Astrocyte of the cerebellum (primary cell): ENCODE results near the gene MFAP1.
A peak's percentile ranks its signal among the peaks of the same experiment; 100 is the strongest.

ENCODE experiments used
- DNase-seq: peaks from one replicate; pipeline ENCODE4 v3.0.0-alpha.2; 2011; ENCODE audit warnings: low read depth
- H3K4me3 ChIP-seq: 2 replicates; pipeline ENCODE4 v1.5.1; 2011; ENCODE audit warnings: mild to moderate bottlenecking, low read depth, low read length, moderate library complexity
- in situ Hi-C: cut with HindIII; loops from 2 replicates; pipeline ENCODE4 v1.10.0; 2017; ENCODE audit warnings: low sequenced_read_pairs
- TF ChIP-seq, protein P1 (sequence below): IDR thresholded peaks from 2 replicates; pipeline ENCODE4 v1.5.1; 2012; ENCODE audit warnings: low read length, low read depth, moderate library complexity, mild to moderate bottlenecking; ENCODE audit errors: missing control alignments

Gene MFAP1

GRCh38 chr15:43789409-43789808, 35.1 kb downstream of the MFAP1 start:
- in situ Hi-C loops = no loop called here
- TF ChIP-seq, protein P1, sequence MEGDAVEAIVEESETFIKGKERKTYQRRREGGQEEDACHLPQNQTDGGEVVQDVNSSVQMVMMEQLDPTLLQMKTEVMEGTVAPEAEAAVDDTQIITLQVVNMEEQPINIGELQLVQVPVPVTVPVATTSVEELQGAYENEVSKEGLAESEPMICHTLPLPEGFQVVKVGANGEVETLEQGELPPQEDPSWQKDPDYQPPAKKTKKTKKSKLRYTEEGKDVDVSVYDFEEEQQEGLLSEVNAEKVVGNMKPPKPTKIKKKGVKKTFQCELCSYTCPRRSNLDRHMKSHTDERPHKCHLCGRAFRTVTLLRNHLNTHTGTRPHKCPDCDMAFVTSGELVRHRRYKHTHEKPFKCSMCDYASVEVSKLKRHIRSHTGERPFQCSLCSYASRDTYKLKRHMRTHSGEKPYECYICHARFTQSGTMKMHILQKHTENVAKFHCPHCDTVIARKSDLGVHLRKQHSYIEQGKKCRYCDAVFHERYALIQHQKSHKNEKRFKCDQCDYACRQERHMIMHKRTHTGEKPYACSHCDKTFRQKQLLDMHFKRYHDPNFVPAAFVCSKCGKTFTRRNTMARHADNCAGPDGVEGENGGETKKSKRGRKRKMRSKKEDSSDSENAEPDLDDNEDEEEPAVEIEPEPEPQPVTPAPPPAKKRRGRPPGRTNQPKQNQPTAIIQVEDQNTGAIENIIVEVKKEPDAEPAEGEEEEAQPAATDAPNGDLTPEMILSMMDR = no peak

GRCh38 chr15:43779016-43779415, 45.5 kb downstream of the MFAP1 start:
- in situ Hi-C loops = no loop called here

More at GRCh38 chr15:43789409-43789808, 35.1 kb downstream of the MFAP1 start:
- no peak for DNase-seq
- no peak overlapping the region for H3K4me3 ChIP-seq

GRCh38 chr15:43777267-43777914, 47.1 kb downstream of the MFAP1 start:
- in situ Hi-C loops = no loop called here

More at GRCh38 chr15:43779016-43779415, 45.5 kb downstream of the MFAP1 start:
- H3K4me3 ChIP-seq = no peak overlapping the region
- TF ChIP-seq, protein P1 = no peak
- DNase-seq = no peak

GRCh38 chr15:43776718-43777266, 47.7 kb downstream of the MFAP1 start, which contains the start of gene ELL3:
Gene ELL3 (minus strand): TSS chr15:43776966. CDS start chr15:43776901, 65 bp downstream.
- TF ChIP-seq, protein P1 = no peak
- peak within 1 kb of the TSS; percentile 52 for H3K4me3 ChIP-seq
- in situ Hi-C loops = no loop called here
- DNase-seq = no peak

More at GRCh38 chr15:43777267-43777914, 47.1 kb downstream of the MFAP1 start:
- H3K4me3 ChIP-seq = peak overlapping the region; percentile 52
- TF ChIP-seq, protein P1 = peak; percentile 64
- no peak for DNase-seq

DNA sequence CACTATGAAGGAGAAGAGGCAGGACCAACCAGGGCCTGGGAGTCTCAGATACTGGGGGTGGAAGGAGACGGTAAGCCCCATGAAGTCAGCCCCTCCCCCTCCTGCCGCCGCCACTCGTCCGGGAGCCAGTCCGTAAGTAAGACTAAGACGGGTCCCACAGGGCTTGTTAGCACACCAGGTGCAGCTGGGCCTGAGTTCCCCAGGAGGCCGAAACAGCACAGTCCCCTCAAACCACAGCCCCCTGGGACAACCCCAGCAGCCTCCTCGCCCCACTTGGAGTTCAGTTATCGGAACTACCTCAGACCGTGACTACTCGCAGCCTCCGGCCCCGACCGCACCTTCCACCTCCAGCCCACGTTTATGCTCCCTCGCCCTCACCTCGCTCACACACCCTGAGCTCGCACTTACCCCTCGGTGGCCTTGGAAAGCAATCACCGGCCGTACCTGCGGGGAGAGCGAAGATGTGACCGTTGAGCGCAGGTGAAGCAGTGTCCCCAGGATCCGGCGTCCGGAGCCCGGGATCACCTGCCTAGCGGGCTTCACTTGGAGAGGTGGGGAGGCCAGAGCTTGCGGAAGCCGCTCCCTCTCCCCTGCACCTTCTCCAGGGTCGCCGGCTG, 48.3 kb downstream of the MFAP1 start:
- TF ChIP-seq, protein P1 = no peak
- H3K4me3 ChIP-seq = peak overlapping the region; percentile 52
- DNase-seq = no peak
- in situ Hi-C loops = no loop called here

GRCh38 chr15:43775411-43775965, 49.0 kb downstream of the MFAP1 start:
- DNase-seq = no peak
- H3K4me3 ChIP-seq = no peak overlapping the region
- in situ Hi-C loops = no loop called here
- TF ChIP-seq, protein P1 = peak; percentile 42
